ENCODE measurements around the gene SCAMP1. TPM values are rescaled to one million over a fixed set of nuclear protein-coding genes. Genes with fewer than 3 reads are reported as not detected.

The SCAMP1 gene
- total RNA-seq, 4 donors from 2014 or later: 14.9 to 94.1 (median 58.6) TPM

- TF ChIP-seq POLR2A (IDR thresholded peaks at IDR 0.05): no peak
- peak in 1 of 4 experiments; percentile 25 for TF ChIP-seq CTCF (IDR thresholded peaks at IDR 0.05)
Observed at GRCh38 chr5:78509884-78510769, 149.7 kb downstream of the SCAMP1 start.

GRCh38 chr5:78511121-78511906, 150.9 kb downstream of the SCAMP1 start:
- H3K9me3 ChIP-seq: no peaks in the 10 kb centered on the region
- DNase-seq: no peak
- H3K36me3 ChIP-seq: no peaks in the 10 kb centered on the region
- no peak overlapping the region for H3K4me3 ChIP-seq
- intact Hi-C loops (cut with DNase I; ENCODE audit: low total_unique reads): no loop called here
- TF ChIP-seq POLR2A (IDR thresholded peaks at IDR 0.05) (no peak), CTCF (IDR thresholded peaks at IDR 0.05) (no peak)
- peaks cover 0 to 4% of the 10 kb centered on the region in 2 donors for H3K4me1 ChIP-seq
- no peaks in the 10 kb centered on the region for H3K27me3 ChIP-seq
- peak overlapping the region; percentile 40 to 54 for H3K27ac ChIP-seq

More at GRCh38 chr5:78509884-78510769, 149.7 kb downstream of the SCAMP1 start:
- peak; percentile 44 to 54 for DNase-seq
- Histone ChIP-seq H3K27ac (peak overlapping the region; percentile 43 to 54), H3K27me3 (no peaks in the 10 kb centered on the region), H3K4me1 (peaks cover 6 to 9% of the 10 kb centered on the region in 2 donors), H3K36me3 (no peaks in the 10 kb centered on the region), H3K9me3 (no peaks in the 10 kb centered on the region), H3K4me3 (peak overlapping the region in 1 of 2 donors; percentile 26)
- intact Hi-C loops (cut with DNase I; ENCODE audit: low total_unique reads): no loop called here

GRCh38 chr5:78512435-78512834, 152.0 kb downstream of the SCAMP1 start:
- no peaks in the 10 kb centered on the region for H3K9me3 ChIP-seq
- intact Hi-C loops (cut with DNase I; ENCODE audit: low total_unique reads): no loop called here
- no peak overlapping the region for H3K27ac ChIP-seq
- H3K4me1 ChIP-seq: peaks cover 0 to 4% of the 10 kb centered on the region in 2 donors
- H3K4me3 ChIP-seq: no peak overlapping the region
- TF ChIP-seq CTCF (IDR thresholded peaks at IDR 0.05): no peak
- TF ChIP-seq POLR2A (IDR thresholded peaks at IDR 0.05): no peak
- H3K36me3 ChIP-seq: no peaks in the 10 kb centered on the region
- no peaks in the 10 kb centered on the region for H3K27me3 ChIP-seq
- no peak for DNase-seq

- no peaks in the 10 kb centered on the region for H3K9me3 ChIP-seq
- H3K27me3 ChIP-seq: no peaks in the 10 kb centered on the region
- H3K4me1 ChIP-seq: peaks cover 0 to 4% of the 10 kb centered on the region in 2 donors
- no peak overlapping the region for H3K27ac ChIP-seq
- DNase-seq: no peak
- intact Hi-C loops (cut with DNase I; ENCODE audit: low total_unique reads): no loop called here
- no peaks in the 10 kb centered on the region for H3K36me3 ChIP-seq
- H3K4me3 ChIP-seq: no peak overlapping the region
- no peak for TF ChIP-seq POLR2A (IDR thresholded peaks at IDR 0.05)
- no peak for TF ChIP-seq CTCF (IDR thresholded peaks at IDR 0.05)
Observed at GRCh38 chr5:78513441-78513840, 153.0 kb downstream of the SCAMP1 start.

Data from uterus (tissue), 4 donors.